Astrocyte of the spinal cord (primary cell): Measurements from ENCODE around the gene NPAS2.
A peak's percentile ranks its signal among the peaks of the same experiment; 100 is the strongest.

Experiments
- DNase-seq: peaks from one replicate; pipeline ENCODE4 v3.0.0; 2011; ENCODE audit warnings: low read depth, low spot score
- H3K4me3 ChIP-seq: 2 replicates; pipeline ENCODE4 v1.5.1; 2011; ENCODE audit warnings: low read depth, mild to moderate bottlenecking, low read length, moderate library complexity
- in situ Hi-C: cut with HindIII; loops from 2 replicates; pipeline ENCODE4 v1.10.0; 2017; ENCODE audit warnings: low sequenced_read_pairs
- TF ChIP-seq, protein P1 (sequence below): IDR thresholded peaks from 2 replicates; pipeline ENCODE4 v1.5.1; 2012; ENCODE audit warnings: low read depth, mild to moderate bottlenecking, low read length, inconsistent platforms

NPAS2 gene

DNA sequence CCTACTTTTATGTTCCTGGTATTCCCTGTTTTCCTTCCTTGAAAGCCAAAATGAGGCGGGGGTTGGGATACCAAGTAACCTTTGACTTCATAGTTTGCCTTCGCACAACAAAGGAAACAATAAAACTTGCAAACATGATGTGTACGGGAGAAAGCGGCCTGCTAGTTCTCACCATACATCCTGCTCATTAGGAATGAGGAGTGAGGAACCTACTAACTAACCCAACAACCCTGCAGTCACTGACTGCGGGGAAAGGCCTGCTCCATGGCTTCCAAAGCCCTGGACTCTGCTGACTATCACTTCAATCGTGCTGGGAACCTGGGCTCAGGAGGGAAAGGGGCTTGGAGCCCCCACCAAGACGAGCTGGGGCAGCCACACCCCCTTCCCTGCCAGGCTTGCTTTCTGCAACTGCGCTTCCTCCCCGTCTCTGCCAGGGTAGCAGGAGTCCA, 206.3 kb downstream of the NPAS2 start:
- DNase-seq: no peak
- in situ Hi-C loops: no loop called here
- TF ChIP-seq, protein P1, sequence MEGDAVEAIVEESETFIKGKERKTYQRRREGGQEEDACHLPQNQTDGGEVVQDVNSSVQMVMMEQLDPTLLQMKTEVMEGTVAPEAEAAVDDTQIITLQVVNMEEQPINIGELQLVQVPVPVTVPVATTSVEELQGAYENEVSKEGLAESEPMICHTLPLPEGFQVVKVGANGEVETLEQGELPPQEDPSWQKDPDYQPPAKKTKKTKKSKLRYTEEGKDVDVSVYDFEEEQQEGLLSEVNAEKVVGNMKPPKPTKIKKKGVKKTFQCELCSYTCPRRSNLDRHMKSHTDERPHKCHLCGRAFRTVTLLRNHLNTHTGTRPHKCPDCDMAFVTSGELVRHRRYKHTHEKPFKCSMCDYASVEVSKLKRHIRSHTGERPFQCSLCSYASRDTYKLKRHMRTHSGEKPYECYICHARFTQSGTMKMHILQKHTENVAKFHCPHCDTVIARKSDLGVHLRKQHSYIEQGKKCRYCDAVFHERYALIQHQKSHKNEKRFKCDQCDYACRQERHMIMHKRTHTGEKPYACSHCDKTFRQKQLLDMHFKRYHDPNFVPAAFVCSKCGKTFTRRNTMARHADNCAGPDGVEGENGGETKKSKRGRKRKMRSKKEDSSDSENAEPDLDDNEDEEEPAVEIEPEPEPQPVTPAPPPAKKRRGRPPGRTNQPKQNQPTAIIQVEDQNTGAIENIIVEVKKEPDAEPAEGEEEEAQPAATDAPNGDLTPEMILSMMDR: no peak
- H3K4me3 ChIP-seq: no peak overlapping the region

DNA sequence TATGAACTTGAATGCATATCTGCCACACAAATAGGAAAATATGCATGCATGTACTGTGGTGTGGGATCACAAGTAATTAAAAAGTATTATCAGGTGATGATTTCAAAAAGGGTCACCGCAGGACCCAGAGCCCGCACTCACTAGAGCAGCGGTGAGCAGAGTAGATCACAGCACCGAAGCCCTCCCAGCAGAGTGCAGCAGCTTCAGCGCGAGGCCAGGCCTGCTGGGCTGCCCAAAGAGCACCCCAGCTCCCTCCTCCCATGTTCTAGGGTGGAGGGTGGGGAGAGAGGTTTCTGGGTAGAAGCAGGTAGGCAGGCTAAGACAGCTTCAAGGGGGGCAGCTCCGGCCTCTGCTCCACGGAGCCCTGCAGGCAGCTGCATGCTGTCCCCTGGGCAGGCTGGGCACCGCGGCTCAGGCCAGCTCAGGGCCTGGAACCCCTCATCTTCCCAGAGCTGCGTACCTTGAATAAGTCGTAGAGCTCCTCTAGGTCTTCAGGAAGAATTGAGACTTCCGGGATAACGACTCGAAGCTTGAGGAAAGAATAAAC, 207.1 kb downstream of the NPAS2 start:
- no peak for DNase-seq
- TF ChIP-seq, protein P1: no peak
- no peak overlapping the region for H3K4me3 ChIP-seq
- in situ Hi-C loops: no loop called here

DNA sequence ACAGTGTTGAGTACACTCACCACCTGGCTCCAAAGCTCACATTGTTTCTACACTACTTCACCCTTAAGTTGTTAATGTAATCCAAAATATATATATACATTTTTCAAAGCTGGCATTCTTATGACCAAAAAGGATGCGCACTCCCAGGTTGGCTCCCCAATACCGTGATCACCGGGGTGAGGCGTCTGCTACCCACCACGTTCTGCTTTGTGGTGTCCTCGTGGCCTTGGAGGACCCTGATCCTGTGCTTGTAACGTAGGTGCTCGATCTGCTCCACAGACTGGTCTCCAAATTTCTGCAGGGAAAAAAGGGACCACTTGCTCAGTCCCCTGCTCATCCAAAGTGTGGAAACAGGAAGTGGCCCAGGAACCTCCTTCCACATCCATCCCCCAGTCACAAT, 207.9 kb downstream of the NPAS2 start:
- no peak for DNase-seq
- H3K4me3 ChIP-seq: no peak overlapping the region
- TF ChIP-seq, protein P1: no peak
- in situ Hi-C loops: no loop called here

DNA sequence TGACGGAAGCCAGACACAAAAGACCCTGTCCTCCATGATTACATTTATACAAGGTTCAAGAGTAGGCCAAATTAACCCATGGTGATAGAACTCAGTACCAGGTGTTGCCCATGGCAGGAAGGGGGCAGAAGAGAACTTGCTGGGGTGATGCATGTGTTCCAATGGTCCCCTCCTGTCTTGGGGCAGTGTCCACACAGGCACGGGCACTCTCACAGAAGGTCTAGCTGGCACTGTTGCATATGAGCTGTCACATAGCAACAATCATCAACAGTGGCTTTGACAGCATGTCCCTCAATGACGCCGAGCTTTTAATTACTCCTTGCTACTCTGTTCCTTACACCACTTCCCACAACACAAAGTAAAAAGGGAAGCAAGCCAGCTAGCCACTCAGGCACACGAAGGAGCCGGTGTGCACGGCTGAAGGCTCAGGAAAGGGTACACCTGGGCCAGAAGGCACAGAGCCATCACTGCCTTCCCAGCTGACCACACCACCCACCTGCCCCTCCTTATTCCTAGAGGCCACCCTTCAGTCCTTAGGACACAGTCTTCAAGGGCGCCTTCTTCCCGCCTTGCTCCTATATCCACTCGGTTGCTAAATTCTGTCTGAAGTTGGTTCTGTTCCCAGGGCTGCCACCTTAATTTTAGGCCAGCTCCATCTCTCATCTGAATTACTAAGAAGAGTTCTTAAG, 211.1 kb downstream of the NPAS2 start:
- H3K4me3 ChIP-seq: no peak overlapping the region
- DNase-seq: no peak
- in situ Hi-C loops: no loop called here
- TF ChIP-seq, protein P1: no peak

DNA sequence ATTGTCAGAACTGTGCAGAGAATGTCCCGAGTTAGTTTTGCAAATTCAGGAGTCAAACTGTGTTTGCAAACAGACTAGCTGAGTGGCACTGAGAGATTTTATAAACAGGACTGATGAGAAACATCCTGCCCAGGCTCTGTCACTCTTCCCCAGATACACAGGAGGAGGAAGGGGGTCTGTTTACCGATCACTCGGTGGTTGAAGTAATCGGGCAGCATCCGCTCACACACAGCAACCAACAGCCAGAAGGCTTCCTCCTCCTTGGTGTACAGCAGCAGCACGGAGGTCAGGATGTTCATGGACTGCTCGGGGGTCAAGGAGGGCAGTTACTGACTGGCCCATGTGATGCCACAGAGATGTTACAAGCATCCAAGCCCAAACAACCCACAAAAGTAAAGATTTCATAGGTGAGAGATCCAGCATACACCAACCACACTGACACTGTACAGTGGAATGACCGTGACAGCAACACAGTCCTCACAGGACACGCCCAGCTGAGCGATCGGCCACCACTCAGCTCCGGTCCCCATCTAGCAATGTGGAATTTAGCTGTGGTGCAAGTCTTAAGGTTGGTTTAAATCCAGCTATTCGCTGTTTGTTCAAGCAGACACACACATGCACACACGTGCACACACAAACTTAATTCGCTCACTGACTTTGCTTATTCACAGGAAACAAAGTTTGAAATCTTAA, 212.3 kb downstream of the NPAS2 start:
- H3K4me3 ChIP-seq: no peak overlapping the region
- no peak for DNase-seq
- TF ChIP-seq, protein P1: no peak
- in situ Hi-C loops: no loop called here

DNA sequence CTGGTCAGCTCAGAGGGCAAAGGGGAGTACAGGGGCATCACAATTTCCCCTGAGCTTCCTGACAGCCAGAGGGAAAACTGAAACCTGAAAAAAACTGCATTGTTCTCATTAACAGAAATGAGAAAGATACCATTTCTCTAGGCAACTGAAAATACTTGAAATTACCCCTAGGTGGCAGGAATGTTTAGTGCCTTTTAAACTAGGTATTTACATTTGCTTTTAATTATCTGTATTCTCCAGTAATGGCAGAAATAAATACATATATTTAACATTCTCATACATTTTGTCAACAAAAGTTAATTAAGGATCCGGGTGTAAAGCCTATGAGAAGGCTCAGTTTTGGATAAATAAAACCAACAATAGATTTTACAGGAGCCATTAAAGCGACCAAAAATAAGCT, 216.6 kb downstream of the NPAS2 start:
- DNase-seq: peak; percentile 46
- H3K4me3 ChIP-seq: no peak overlapping the region
- TF ChIP-seq, protein P1: peak; percentile 59
- in situ Hi-C loops: no loop called here
